NCI-H510A (cell line): Measurements from ENCODE around the gene FAM240A.

Experiments used
- DNase-seq: peaks from one replicate; lab custom pipeline; 2025; lab: John Stamatoyannopoulos, UW

FAM240A gene

DNA sequence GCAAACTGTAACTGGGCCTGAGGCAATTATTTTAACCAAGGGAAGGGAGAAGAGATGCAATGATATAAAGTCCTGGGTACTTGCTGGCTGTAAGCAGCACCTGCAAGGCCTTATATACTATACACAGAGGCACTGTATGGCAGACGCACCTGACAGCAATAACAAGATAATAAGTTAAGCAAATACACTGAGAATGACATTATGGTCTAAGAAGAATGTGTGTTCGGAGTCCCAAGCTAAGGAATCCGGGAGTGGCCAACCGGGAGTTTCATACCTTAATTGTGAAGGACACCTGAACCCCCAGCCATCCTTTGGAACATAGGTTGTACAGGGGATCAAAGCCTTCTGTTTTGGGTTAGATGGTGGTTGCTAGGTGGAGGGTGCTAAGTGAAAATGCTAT lies 13.7 kb downstream of the FAM240A start:
- DNase-seq = no peak

DNA sequence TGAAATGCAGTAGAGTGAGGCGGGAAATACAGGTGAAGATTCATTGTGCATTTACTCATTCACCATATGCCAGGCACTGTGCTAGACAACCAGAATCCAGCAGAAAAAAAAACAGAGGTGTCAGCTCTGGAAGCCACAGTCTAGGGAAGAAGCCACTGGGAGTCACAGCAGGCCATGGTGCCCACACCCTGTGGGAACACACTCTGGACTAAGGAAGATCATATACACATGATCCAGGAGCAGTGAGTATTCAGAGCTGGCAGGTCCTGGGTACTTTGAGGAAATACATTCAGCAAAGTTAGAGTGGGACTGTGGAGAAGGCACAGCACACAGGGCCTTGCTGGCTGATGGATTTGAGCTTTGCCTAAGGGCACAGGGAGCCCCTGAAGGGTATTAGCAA lies 14.8 kb downstream of the FAM240A start:
- DNase-seq = no peak

DNA sequence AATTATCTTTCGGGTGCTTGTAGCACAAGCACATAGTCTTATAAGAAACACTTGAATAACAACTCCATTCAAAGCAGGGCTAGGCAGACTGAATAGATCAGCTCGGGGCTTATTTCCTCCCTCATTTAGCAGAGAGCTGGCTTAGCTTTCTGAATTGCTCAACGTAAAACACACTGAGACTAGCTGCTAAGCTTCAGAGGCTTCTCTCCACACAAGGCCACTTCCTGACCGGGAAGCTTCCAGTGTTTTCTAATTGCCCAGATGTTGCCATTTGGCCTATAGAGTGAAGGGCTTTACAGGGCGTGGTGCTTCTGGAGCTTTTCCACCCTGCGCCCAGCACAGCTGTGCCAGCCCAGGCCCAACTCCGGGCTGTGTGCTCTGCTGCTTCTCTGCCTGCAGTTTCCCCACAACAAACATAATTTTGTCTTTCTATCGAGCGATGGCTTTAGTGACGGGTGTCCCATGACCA lies 16.6 kb downstream of the FAM240A start:
- DNase-seq = no peak

DNA sequence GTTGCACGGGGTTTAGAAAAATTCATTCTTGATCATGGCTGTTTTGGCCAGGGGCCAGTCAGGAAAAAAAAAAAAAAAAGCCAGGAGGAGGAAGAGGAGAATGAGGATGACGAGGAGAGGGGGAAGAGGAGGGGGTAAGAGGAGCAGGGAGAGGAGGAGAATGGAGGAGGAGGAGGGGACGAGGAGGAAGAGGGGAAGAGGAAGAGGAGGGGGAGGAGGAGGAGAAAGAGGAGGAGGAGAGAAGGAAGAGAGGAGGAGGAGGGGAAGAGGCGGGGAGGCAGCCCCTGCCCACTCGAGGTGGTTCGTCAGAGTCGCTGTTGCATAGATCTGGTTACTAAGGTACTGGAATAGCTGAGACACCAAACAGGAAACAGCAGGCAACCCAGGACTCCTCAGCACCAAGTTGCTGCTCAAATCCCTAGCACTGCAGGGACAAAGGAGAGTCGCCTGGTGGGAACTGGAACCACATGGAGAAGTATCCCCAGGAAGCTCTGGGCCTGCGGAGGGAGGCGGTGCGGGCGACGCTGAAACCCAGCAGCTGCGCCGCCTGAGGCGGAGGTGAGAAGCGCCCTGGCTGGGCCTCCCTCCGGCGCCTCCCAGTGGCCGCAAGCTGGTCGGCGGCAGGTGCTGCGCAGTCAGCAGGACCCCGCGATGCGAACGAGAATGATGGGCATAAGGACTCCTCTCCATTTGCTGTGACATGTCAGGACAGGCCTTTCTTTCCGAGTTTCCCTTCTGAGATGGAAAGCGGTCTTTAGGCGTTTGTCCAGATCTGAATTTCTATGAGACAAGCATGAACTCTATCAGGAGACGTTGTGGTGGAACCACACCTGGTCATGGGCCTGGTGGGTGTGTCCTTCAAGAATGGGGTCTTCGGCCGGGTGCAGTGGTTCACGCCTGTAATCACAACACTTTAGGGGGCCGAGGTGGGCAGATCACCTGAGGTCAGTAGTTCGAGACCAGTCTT lies 17.5 kb downstream of the FAM240A start:
- DNase-seq = peak; percentile 34

DNA sequence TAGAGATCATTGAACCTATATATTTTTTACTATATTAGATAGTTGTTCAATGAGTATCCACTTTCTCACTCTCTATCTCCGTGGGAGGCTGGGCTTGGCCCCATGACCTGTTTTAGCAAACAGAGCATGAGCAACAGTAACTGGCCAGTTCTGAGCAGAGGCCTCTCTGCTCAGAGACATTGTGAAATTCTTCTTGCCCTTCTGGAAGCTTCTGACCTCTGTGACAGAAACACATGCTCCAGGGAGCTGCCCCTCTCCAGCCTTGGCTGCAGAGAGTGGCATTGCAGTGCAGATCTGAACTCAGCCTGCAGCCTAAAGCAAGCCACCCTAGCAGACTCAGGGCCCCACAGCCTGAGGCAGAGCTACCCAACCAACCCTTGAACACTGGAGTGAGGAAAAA lies 20.5 kb downstream of the FAM240A start:
- no peak for DNase-seq

DNA sequence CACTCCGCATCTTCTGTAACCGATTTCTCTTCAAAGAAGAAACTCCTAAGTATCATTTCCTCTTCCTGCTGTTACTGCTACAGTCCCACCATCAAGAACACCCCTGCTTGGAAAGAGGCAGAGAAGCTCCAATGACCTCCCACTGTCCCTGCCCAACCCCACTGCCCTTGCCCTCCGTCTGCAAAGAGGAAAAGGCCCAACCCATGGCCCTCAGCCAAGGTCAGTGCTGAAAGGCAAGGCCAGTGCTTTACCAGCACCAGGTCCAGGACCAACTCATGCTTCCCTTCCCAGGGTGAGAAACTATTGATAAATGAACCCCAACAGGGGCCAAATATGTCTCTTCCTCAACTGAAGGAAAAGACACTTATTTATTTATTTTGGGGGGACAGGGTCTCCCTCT lies 22.5 kb downstream of the FAM240A start:
- no peak for DNase-seq

DNA sequence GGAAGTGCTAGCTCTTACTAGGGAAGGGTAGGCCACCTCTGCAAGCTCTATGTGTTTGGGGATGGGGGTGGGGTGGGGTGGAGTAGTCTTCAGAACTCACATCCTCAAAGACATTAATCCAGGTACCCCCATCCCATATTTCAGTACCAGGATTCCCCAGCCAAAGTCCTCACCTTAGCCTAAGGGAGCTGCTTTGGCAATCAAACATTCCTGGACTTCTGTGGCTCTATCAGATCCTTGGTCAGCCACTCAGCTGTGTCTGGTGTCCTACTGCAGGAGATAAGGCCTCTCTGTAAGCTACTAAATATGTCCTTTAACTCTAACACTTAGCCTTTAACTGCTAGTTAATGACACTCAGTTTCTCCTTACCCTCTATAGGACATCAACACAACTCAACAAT lies 26.9 kb downstream of the FAM240A start:
- no peak for DNase-seq

DNA sequence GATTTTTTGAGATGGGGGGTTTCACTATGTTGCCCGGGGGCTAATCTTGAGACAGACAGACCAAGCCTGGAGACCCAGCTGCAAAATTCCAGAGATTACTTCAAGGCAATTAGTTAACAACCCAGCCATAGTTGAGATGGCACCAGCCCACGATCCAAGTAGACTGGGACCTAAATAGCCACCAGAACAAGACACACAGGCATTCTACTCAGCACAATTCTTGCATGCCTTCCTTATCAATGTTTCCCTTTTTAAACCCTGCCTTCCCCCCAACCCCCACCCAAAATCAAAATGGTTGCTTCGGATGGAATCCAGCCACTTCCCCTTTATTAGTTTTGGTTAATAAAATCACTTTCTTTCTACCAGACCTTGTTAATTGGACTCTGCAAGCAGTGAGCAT lies 28.6 kb downstream of the FAM240A start:
- DNase-seq = no peak

DNA sequence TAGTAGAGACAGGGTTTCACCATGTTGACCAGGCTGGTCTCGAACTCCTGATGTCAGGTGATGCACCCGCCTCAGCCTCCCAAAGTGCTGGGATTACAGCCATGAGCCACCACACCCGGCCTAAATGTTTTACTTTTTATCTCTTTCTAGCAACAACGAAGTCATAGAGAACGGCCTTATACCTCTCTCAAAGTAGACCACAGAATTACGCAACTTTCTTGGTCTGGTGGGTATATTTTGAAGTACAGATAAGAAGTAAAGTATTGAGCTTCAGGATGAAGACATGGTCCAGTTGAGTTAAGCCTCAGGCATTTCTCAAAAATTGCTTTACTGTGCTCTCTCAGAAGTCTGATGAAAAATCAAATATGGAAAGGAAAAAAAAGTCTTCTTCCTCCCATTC lies 30.6 kb downstream of the FAM240A start:
- no peak for DNase-seq

DNA sequence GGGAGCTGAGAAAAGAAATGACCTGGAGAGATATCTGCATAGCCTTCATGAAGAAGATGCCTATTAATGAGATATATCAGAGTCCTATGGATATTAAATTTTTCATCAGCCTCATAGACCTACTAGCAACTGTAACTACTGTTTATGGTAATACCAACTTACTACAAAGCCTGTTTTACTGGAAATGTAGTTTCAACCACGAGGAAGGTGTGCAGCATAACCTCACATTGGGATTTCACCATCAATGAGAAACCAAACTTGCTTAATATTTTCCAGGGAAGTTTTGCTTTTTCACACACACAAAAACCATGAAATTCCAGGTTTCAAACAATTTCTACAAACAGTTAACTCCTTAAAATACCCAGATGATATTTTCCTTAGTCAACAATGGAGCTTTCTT lies 31.4 kb downstream of the FAM240A start:
- DNase-seq = no peak

DNA sequence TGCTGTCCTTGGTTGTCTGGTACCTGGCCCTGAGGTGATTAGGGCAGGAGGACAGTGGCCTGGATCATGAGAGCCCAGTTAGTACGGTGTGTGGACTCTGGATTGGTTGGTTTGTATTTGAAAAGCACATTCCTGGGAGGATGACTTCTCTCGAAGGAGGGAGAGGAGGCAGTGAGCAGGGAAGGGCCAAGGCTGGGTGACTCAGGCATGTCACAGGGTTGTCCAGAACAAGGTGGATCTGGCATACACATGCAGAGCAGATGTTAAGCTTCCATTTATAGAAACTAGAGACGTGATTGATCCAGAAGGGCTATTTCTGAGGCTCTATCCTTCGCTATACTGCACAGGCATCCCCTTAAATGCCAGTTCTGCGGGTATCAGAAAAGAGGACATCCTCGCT lies 34.4 kb downstream of the FAM240A start:
- DNase-seq = no peak

DNA sequence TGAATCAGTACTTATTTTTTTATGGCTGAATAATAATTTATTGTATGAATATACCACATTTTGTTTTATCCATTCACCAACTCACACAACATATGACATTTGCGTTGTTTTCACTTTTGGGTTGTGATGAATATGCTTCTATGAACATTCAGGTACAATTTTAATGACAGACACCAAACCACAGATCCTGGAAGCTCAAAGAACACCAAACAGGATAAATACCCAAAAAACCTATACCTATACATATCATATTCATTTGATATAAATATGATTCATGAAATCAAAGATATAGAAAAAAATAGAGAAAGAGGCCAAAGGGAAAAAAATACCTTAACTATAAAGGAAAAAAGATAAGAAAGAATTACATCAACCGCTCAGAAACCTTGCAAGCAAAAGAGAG lies 35.8 kb downstream of the FAM240A start:
- no peak for DNase-seq

DNA sequence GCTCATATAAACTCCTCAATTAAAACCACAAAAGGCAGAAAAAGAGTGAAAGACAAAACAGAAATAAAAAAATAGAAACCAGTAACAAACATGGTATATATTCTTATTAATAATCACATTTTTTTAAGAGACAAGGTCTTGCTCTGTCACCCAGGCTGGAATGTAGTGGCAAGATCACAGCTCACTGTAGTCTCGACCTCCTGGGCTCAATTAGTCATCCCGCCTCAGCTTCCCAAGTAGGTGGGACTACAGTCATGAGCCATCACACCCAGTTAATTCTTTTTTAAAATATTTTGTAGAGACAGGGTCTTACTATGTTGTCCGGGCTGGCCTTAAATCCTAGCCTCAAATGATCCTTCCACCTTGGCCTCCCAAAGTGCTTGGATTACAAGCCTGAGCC lies 37.1 kb downstream of the FAM240A start:
- no peak for DNase-seq

DNA sequence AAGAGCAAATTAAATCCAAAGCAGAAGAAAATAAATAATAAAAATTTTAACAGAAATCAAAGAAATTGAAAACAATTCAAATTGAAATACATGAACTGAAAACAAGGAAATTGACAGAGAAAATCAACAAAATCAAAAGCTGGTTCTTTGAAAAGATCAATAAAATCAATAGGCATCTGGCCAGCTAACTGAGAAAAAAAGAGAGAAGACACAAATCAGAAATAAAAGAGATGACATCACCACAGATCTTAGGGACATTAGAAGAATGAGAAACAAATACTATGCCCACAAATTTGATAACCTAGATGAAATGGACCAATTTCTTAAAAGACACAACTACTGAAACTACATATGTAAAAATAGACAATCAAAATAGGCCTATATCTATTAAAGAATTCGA lies 38.8 kb downstream of the FAM240A start:
- DNase-seq = no peak

DNA sequence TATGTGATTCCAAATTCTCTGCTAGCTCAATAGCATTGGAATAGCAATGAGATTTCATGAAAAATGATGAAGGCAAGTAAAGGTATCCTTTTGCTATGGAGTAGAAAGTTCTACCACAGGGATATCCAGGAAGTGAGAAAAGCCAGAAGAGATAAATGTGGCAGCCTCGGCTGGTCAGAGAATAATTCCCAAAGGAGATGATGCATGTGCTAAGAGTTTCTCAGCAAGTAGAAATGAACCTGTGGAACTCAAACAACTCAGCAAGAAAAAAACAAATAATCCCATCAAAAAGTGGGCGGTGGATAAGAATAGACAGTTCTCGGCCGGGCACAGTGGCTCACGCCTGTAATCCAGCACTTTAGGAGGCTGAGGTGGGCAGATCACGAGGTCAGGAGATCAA lies 42.9 kb downstream of the FAM240A start:
- no peak for DNase-seq

DNA sequence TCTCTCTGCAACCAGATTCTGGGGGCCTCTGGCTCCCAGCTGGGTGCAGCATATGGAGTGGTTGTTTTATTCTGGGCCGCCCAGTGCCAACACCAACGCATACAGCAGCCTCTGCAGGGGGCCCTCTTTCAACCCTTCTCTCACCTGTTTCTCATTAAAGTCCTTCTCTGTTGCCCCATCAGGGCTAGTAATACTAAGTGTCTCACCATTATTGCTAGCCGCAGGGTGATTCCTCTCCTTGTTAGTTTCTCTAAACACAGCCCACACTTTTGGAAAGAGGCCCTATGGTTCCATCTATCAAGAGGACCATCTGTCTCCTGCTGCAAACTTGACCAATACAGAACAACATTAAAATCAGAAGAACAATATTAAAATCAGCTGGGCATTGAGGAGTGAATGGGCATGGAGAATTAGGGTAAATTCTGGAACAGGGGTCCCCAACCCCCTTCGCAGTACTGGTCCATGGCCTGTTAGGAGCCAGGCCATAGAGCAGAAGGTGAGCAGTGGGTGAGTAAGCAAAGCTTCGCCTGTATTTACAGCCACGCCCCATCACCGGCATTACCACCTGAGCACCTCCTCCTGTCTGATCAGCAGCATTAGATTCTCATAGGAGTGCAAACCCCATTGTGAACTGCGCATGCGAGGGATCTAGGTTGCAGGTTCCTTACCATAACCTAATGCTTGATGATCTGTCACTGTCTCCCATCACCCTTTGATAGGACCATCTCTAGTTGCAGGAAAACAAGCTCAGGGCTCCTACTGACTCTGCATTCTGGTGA lies 44.6 kb downstream of the FAM240A start:
- peak; percentile 51 for DNase-seq

DNA sequence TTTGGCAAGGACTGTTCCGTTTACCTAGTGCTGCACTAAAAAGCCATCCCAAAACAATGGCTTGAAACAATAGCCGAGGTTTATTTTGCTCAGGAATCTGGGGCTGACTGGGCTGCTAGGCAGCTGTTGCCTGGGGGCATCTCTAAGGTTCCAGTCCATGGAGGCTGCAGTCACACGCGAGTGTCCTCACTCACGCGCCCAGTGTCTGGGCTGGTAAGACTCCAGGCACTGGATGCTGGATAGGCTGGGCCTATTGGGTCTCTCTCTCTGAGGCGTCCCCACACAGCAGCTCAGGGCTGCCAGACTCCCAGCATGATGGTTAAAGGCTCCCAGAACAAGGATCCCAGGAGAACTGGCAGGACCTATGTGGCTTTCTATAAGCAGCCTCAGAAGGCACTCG lies 47.0 kb downstream of the FAM240A start:
- no peak for DNase-seq

DNA sequence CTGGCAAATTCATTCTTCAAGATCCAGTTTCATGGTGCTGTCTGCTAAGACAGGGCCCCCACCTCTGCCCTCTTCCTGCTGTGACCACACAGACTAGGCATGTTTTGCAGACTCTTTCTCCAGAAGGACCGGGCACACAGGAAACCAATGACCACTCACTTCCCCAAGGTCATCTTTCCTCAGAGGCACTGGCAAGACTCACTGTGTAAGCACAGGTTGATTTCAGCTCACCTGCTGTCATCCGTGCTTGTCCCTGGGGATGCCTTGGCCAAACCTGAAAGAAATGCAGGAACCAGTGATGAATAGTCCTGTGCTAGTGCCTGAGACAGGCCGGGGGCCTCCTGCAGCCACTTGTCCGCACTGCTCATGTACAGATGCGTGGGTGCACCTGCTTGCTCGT lies 47.7 kb downstream of the FAM240A start:
- no peak for DNase-seq

DNA sequence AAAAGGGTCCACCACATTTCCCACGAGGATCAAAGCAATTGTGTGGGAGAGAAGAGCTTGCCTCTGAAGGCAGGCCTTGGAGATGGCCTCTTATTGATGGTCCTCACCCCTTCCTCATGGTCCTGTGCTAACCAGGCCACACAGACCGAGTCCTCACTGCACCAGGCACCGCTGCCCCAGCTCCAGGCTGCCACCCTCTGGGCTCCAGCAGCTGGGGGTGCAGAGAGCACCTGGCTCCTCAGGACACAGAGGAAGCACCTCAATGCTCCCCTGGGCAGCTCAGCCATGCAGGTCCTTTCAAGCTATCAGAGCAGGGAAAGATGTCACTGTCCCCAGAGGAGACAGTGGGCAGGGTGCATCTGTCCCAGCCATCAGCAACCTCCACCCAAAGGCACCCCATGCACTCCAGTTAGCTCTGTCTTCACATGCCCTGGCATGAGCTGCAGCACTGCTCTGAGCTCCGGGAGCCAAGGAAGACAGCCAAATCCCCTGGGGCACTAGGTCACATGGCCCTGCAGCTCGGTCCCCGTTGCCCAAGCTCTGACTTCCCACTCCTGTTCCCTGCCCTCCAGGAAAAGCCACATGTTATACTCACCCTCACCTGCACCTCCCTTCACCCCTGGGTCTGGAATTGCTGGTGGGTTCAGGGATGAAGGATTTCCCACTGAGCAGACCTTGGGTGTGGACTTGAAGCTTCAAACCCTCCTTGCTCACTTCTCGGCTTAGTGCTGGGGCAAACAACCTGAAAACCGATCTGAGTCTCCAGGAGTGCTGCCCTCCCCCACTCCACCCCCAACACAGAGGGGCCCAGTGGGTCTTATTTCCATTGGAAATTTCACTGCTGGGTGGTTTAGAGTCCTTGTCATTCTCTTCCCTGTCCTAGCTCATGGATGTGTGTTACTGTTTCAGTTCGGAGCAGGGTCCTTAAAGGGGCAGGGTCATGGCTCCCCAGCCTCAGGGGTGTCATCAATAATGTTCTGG lies 48.5 kb downstream of the FAM240A start:
- DNase-seq = no peak

DNA sequence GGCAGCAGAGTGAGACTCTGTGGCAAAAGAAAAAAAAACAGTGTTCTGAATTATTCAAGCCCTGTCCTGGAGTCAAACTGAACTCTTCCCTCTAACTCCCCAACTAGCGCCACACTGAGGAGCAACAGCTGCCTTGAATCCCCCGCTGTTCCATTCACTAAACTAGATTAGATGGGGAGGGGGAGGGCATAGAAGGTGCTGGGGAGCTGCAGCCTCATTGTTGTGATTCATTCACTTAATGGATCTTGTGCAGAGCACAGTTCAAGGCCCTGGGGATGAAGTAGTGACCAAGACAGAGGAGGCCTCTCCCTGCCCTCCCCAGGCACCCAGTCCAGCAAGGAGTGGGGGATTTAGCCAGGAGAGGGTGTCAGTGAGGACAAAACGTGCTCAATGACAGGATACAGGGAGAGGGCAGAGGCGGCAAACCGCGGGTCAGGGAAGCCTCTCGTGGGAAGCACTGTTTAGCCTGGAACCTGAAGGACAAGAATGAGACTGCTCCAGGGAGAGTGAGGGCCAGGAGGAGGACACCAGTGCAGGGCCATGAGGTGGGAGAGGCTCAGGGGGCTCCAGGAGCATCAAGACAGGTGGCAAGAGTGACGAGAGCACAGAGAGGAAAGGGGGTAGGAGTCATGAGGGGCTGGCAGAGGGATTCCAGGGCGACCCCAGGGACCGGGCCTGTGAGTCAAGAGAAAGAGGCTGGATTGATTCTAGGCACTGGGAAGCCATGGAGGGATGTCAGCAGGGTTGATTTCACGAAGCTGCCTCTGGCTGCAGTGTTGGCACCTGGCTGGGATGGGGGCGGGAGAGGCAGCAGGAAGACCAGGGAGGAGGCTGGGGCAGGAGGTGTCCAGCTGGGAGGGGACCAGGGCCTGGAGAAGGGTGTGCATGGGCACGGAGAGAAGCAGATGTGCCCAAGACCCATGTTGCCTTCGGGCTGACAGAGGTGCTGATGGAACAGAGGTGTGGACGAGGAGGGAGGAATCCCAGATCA lies 49.7 kb downstream of the FAM240A start:
- no peak for DNase-seq
